Uterus (tissue), 2 donors: ENCODE results near the gene TMEM156.

ENCODE experiments used
- POLR2A ChIP-seq, 2 donors: fragments of 450-650 bp; IDR thresholded peaks; one replicate each; pipeline ENCODE4 v1.6.1; 2016; ENCODE audit warnings: antibody characterized with exemption in 2 of 2, mild to moderate bottlenecking in 1 of 2, moderate library complexity in 1 of 2
- TF ChIP-seq, protein P1 (sequence below), 4 experiments: fragments of 200-600 bp in 2 of 4; fragments of 450-650 bp in 2 of 4; sonication (generic) in 2 of 4; IDR thresholded peaks; one replicate each; pipeline ENCODE4 v1.5.1; 2016 to 2019; ENCODE audit warnings: antibody characterized with exemption in 4 of 4, mild to moderate bottlenecking in 2 of 4, moderate library complexity in 1 of 4

GRCh38 chr4:38928568-38928967, 103.6 kb downstream of the TMEM156 start:
- TF ChIP-seq, protein P1, sequence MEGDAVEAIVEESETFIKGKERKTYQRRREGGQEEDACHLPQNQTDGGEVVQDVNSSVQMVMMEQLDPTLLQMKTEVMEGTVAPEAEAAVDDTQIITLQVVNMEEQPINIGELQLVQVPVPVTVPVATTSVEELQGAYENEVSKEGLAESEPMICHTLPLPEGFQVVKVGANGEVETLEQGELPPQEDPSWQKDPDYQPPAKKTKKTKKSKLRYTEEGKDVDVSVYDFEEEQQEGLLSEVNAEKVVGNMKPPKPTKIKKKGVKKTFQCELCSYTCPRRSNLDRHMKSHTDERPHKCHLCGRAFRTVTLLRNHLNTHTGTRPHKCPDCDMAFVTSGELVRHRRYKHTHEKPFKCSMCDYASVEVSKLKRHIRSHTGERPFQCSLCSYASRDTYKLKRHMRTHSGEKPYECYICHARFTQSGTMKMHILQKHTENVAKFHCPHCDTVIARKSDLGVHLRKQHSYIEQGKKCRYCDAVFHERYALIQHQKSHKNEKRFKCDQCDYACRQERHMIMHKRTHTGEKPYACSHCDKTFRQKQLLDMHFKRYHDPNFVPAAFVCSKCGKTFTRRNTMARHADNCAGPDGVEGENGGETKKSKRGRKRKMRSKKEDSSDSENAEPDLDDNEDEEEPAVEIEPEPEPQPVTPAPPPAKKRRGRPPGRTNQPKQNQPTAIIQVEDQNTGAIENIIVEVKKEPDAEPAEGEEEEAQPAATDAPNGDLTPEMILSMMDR (IDR thresholded peaks at IDR 0.05): no peak
- TF ChIP-seq POLR2A (IDR thresholded peaks at IDR 0.05): no peak
